ENCODE data around the gene PKP1. TPM values are rescaled to one million over a fixed set of nuclear protein-coding genes. Genes with fewer than 3 reads are reported as not detected.

Gene PKP1
- total RNA-seq, 1 experiment from 2014 or later, result not detected

DNA sequence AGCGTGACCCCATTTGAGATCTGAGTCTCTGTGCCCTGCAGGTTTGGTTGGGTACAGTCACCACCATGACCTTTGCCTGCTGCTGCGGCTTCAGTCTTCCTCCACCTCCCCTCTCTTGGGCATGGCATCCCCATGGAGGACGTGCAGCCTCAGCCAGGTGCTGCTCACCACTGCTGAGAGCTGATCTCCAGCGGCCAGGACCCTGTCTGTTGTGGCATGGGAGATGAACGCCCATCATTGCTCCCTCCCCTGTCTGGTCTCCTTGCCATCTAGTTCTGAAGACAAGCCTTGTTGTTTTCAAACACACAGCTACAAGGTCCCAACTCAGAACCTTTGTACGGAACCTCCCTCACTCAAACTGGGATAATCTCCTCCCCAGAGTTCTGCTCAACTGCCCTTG is 19.2 kb upstream of the PKP1 start:
- CTCF ChIA-PET, result interaction anchor here (1.0 kb wide), 1 partner anchor 43 kb away, joined by 3 read pairs; no protein-coding TSS in a partner anchor
- TF ChIP-seq, protein P1, sequence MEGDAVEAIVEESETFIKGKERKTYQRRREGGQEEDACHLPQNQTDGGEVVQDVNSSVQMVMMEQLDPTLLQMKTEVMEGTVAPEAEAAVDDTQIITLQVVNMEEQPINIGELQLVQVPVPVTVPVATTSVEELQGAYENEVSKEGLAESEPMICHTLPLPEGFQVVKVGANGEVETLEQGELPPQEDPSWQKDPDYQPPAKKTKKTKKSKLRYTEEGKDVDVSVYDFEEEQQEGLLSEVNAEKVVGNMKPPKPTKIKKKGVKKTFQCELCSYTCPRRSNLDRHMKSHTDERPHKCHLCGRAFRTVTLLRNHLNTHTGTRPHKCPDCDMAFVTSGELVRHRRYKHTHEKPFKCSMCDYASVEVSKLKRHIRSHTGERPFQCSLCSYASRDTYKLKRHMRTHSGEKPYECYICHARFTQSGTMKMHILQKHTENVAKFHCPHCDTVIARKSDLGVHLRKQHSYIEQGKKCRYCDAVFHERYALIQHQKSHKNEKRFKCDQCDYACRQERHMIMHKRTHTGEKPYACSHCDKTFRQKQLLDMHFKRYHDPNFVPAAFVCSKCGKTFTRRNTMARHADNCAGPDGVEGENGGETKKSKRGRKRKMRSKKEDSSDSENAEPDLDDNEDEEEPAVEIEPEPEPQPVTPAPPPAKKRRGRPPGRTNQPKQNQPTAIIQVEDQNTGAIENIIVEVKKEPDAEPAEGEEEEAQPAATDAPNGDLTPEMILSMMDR (IDR thresholded peaks at IDR 0.05; ENCODE audit: insufficient read depth in 1 of 2, low read depth in 1 of 2, low read length in 1 of 2, severe bottlenecking in 1 of 2, unreplicated experiment in 1 of 2), result no peak
- intact Hi-C loops (cut with micrococcal nuclease; ENCODE audit: unreplicated experiment), result no loop called here

DNA sequence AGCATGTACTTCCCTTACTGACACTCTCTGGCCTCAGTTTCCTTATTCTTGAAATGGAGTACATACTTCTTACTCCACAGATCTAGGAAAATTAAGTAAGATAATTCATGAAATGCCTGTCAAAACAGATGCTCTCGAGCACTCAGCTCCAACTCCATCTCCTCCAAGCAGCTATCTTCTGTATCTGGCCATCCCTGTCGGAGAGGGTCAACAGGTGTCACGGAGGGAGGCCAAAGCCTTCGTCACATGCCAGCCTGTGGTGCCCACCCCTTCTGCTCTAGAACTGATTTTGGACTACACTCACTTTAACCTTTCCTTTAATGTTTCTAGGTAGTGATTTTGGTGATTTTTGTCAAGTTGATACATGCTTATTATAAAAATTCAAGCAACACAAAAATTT is 18.8 kb upstream of the PKP1 start:
- CTCF ChIA-PET, result no interaction called here
- DNase-seq, result no peak
- Mint-ChIP-seq H3K27me3 (ENCODE audit: insufficient read depth, unreplicated experiment) (peaks cover 19% of the 10 kb centered on the region), H3K9me3 (ENCODE audit: unreplicated experiment) (no peaks in the 10 kb centered on the region), H3K4me3 (ENCODE audit: unreplicated experiment) (no peak overlapping the region), H3K4me1 (ENCODE audit: low read depth, unreplicated experiment) (no peaks in the 10 kb centered on the region), H3K27ac (ENCODE audit: unreplicated experiment) (no peak overlapping the region), H3K36me3 (ENCODE audit: insufficient read depth, unreplicated experiment) (no peaks in the 10 kb centered on the region)
- TF ChIP-seq, protein P1 (IDR thresholded peaks at IDR 0.05; ENCODE audit: insufficient read depth in 1 of 2, low read depth in 1 of 2, low read length in 1 of 2, severe bottlenecking in 1 of 2, unreplicated experiment in 1 of 2), result no peak
- POLR2A ChIA-PET, result no interaction called here
- H3K9me3 ChIP-seq, result no peaks in the 10 kb centered on the region
- no peak overlapping the region for H3K4me3 ChIP-seq (ENCODE audit: low read depth, low read length)
- no TSS peak for BruUV-seq (replicated peaks)
- H3K36me3 ChIP-seq (ENCODE audit: control insufficient read depth, insufficient read depth, low read length), result no peaks in the 10 kb centered on the region
- no peaks in the 10 kb centered on the region for H3K4me1 ChIP-seq
- no peaks in the 10 kb centered on the region; the same call in 1 of the 2 replicates for H3K27me3 ChIP-seq (replicated peaks; ENCODE audit: control insufficient read depth, insufficient read depth, low read length)
- intact Hi-C loops (cut with micrococcal nuclease; ENCODE audit: unreplicated experiment), result no loop called here

More for the DNA sequence above, 19.2 kb upstream of the PKP1 start:
- Mint-ChIP-seq H3K27ac (ENCODE audit: unreplicated experiment) (no peak overlapping the region), H3K36me3 (ENCODE audit: insufficient read depth, unreplicated experiment) (no peaks in the 10 kb centered on the region), H3K9me3 (ENCODE audit: unreplicated experiment) (no peaks in the 10 kb centered on the region), H3K4me1 (ENCODE audit: low read depth, unreplicated experiment) (no peaks in the 10 kb centered on the region), H3K4me3 (ENCODE audit: unreplicated experiment) (no peak overlapping the region), H3K27me3 (ENCODE audit: insufficient read depth, unreplicated experiment) (peaks cover 14% of the 10 kb centered on the region)
- Histone ChIP-seq H3K27me3 (replicated peaks; ENCODE audit: control insufficient read depth, insufficient read depth, low read length) (no peaks in the 10 kb centered on the region; the same call in 1 of the 2 replicates), H3K4me3 (ENCODE audit: low read depth, low read length) (no peak overlapping the region), H3K36me3 (ENCODE audit: control insufficient read depth, insufficient read depth, low read length) (no peaks in the 10 kb centered on the region), H3K9me3 (no peaks in the 10 kb centered on the region), H3K4me1 (no peaks in the 10 kb centered on the region)
- BruUV-seq (replicated peaks), result no TSS peak
- POLR2A ChIA-PET, result no interaction called here
- DNase-seq, result no peak

GRCh38 chr1:201265756-201266155 is 17.6 kb upstream of the PKP1 start:
- Histone ChIP-seq H3K4me1 (no peaks in the 10 kb centered on the region), H3K27me3 (replicated peaks; ENCODE audit: control insufficient read depth, insufficient read depth, low read length) (no peaks in the 10 kb centered on the region; the same call in 1 of the 2 replicates), H3K9me3 (no peaks in the 10 kb centered on the region), H3K36me3 (ENCODE audit: control insufficient read depth, insufficient read depth, low read length) (no peaks in the 10 kb centered on the region), H3K4me3 (ENCODE audit: low read depth, low read length) (no peak overlapping the region)
- TF ChIP-seq, protein P1 (IDR thresholded peaks at IDR 0.05; ENCODE audit: insufficient read depth in 1 of 2, low read depth in 1 of 2, low read length in 1 of 2, severe bottlenecking in 1 of 2, unreplicated experiment in 1 of 2), result no peak
- Mint-ChIP-seq H3K36me3 (ENCODE audit: insufficient read depth, unreplicated experiment) (no peaks in the 10 kb centered on the region), H3K27ac (ENCODE audit: unreplicated experiment) (no peak overlapping the region), H3K4me1 (ENCODE audit: low read depth, unreplicated experiment) (no peaks in the 10 kb centered on the region), H3K4me3 (ENCODE audit: unreplicated experiment) (no peak overlapping the region), H3K9me3 (ENCODE audit: unreplicated experiment) (no peaks in the 10 kb centered on the region), H3K27me3 (ENCODE audit: insufficient read depth, unreplicated experiment) (peaks cover 24% of the 10 kb centered on the region)
- POLR2A ChIA-PET, result no interaction called here
- intact Hi-C loops (cut with micrococcal nuclease; ENCODE audit: unreplicated experiment), result loop anchor here (5.0 kb wide), 2 partner anchors 42 to 97 kb away; no protein-coding TSS in a partner anchor
- DNase-seq, result no peak
- no TSS peak for BruUV-seq (replicated peaks)
- CTCF ChIA-PET, result no interaction called here
